Calu3 (cell line): ENCODE results near the gene ACSM2A. TPM values are rescaled to one million over a fixed set of nuclear protein-coding genes. Genes with fewer than 3 reads are reported as not detected.
"Not testable (repeated sequence)": the region's sequence is repeated elsewhere in the genome, so short reads cannot be mapped to it uniquely, and the experiment has no call there.

Experiments
- BruUV-seq: library from RNA; stranded (reverse); fragments of 400-500 nt; replicated peaks from 2 replicates; lab custom pipeline; 2021; lab: Mats Ljungman, UMichigan
- CTCF ChIA-PET: fragments of 300-600 bp; sonication (Branson Sonifier 250); formaldehyde crosslinking; loops from one replicate; lab custom pipeline; 2022; ENCODE audit warnings: antibody characterized with exemption; lab: Charles Lee
- DNase-seq: peaks from one replicate; pipeline ENCODE4 v3.0.0; 2022
- H3K27ac Mint-ChIP-seq: one replicate; pipeline ENCODE4 v1.8.0; 2022; ENCODE audit warnings: mixed read lengths; ENCODE audit not compliant: unreplicated experiment
- H3K27me3 Mint-ChIP-seq: one replicate; pipeline ENCODE4 v1.8.0; 2022; ENCODE audit warnings: mixed read lengths; ENCODE audit not compliant: unreplicated experiment
- H3K36me3 Mint-ChIP-seq: one replicate; pipeline ENCODE4 v1.8.0; 2022; ENCODE audit warnings: mild to moderate bottlenecking, moderate library complexity, mixed read lengths; ENCODE audit not compliant: insufficient read depth, unreplicated experiment
- H3K4me1 Mint-ChIP-seq: one replicate; pipeline ENCODE4 v1.8.0; 2022; ENCODE audit warnings: mild to moderate bottlenecking, low read depth, mixed read lengths; ENCODE audit not compliant: unreplicated experiment
- H3K4me3 Mint-ChIP-seq: one replicate; pipeline ENCODE4 v1.8.0; 2022; ENCODE audit warnings: mild to moderate bottlenecking, low read depth, moderate library complexity, mixed read lengths; ENCODE audit not compliant: unreplicated experiment
- H3K9me3 Mint-ChIP-seq: one replicate; pipeline ENCODE4 v1.8.0; 2022; ENCODE audit warnings: low read depth, mixed read lengths; ENCODE audit not compliant: unreplicated experiment
- CTCF ChIP-seq: fragments of 200-600 bp; IDR thresholded peaks from one replicate; pipeline ENCODE4 v1.8.0; 2022; ENCODE audit warnings: antibody characterized with exemption; ENCODE audit not compliant: unreplicated experiment
- intact Hi-C: fragments of 100-400 bp; cut with micrococcal nuclease; formaldehyde crosslinking; loops from one replicate; pipeline ENCODE4 v1.10.0; 2022; ENCODE audit not compliant: unreplicated experiment
- total RNA-seq: library from RNA; stranded (reverse); gene quantifications from 2 replicates; pipeline ENCODE4 v1.2.3, GENCODE V29; 2022

The ACSM2A gene
- total RNA-seq, 1 experiment from 2014 or later = not detected

GRCh38 chr16:20477188-20477744, 25.9 kb downstream of the ACSM2A start:
- H3K27ac Mint-ChIP-seq, H3K36me3 Mint-ChIP-seq, H3K9me3 Mint-ChIP-seq, DNase-seq, BruUV-seq, CTCF ChIA-PET, intact Hi-C loops, H3K4me1 Mint-ChIP-seq, H3K4me3 Mint-ChIP-seq: not testable (repeated sequence)
- H3K27me3 Mint-ChIP-seq = peaks cover 21% of the 10 kb centered on the region

GRCh38 chr16:20483989-20484388, 32.7 kb downstream of the ACSM2A start:
- H3K27ac Mint-ChIP-seq, CTCF ChIA-PET, BruUV-seq, DNase-seq, H3K9me3 Mint-ChIP-seq, intact Hi-C loops, H3K4me1 Mint-ChIP-seq, H3K36me3 Mint-ChIP-seq, H3K4me3 Mint-ChIP-seq: not testable (repeated sequence)
- H3K27me3 Mint-ChIP-seq = peaks cover 30% of the 10 kb centered on the region

DNA sequence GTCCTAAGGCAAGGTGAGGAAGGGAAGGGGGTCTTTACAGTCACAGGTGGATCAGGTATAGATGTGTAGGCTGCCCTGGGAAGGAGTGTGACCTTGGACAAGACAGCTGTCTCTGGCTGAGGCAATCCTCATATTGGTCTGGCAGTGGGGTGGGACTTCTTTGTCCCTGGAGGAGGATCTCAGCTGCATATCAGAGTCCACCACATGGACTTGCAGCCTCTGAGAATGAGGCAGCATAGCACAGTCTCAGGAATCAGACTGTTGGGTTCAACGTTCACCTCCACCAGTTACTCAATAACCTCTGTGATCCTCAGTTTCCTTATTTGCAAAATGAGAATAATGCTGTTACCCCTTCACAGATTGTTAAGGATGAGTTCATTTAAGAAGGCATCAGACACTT, 33.4 kb downstream of the ACSM2A start:
- no peaks in the 10 kb centered on the region for H3K4me1 Mint-ChIP-seq
- intact Hi-C loops = no loop called here
- no peaks in the 10 kb centered on the region for H3K9me3 Mint-ChIP-seq
- no peak for DNase-seq
- no TSS peak for BruUV-seq
- H3K27ac Mint-ChIP-seq = no peak overlapping the region
- H3K27me3 Mint-ChIP-seq = peaks cover 22% of the 10 kb centered on the region
- no peak overlapping the region for H3K4me3 Mint-ChIP-seq
- CTCF ChIA-PET = no interaction called here
- no peak for TF ChIP-seq CTCF
- no peaks in the 10 kb centered on the region for H3K36me3 Mint-ChIP-seq

DNA sequence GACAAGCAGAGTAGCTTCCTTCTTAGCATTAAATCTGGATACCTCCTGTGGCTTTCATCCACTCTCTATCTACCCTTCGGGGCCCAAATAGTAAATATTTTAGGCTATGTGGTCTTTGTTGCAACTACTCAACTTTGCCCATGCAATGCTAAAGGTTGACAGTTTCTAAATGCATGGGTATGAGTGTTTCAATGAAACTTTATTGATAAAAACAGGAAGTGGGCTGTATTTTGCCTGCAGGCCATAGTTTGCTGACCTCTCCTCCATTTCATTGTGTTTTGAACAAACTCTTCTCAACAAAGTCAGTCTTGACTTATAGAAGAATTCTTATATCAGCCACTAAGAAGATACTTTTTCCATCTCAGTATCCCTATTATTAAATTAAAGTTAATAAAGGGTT, 34.1 kb downstream of the ACSM2A start:
- no peak overlapping the region for H3K27ac Mint-ChIP-seq
- CTCF ChIA-PET = no interaction called here
- BruUV-seq = no TSS peak
- DNase-seq = no peak
- TF ChIP-seq CTCF = no peak
- no peak overlapping the region for H3K4me3 Mint-ChIP-seq
- H3K9me3 Mint-ChIP-seq = no peaks in the 10 kb centered on the region
- no peaks in the 10 kb centered on the region for H3K4me1 Mint-ChIP-seq
- H3K36me3 Mint-ChIP-seq = no peaks in the 10 kb centered on the region
- intact Hi-C loops = no loop called here
- peaks cover 18% of the 10 kb centered on the region for H3K27me3 Mint-ChIP-seq

DNA sequence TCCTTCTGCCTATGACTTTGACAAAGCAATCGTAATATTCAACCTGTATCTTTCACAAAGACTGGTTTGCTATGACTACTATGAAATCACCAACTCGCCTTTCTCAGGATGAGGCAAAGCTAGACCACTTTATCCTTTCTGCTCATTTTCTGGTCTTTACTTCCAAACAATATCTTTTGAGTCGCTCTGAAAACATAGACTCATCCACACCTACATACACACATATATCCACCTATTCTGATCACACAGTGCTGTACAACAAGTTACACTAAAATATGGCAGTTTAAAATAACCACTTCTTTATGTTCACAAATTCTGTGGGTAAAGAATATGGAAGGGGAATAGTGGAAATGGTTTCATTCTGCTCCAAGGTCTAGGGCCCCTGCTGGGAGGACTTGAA, 39.7 kb downstream of the ACSM2A start:
- BruUV-seq, DNase-seq, H3K4me3 Mint-ChIP-seq, CTCF ChIA-PET, H3K4me1 Mint-ChIP-seq, H3K27ac Mint-ChIP-seq, H3K9me3 Mint-ChIP-seq, intact Hi-C loops, H3K36me3 Mint-ChIP-seq: not testable (repeated sequence)
- H3K27me3 Mint-ChIP-seq = peaks cover 18% of the 10 kb centered on the region

- not testable (repeated sequence) for H3K4me3 Mint-ChIP-seq, H3K9me3 Mint-ChIP-seq, H3K4me1 Mint-ChIP-seq
These were observed 40.1 kb downstream of the ACSM2A start for GRCh38 chr16:20491448-20491847.

More at GRCh38 chr16:20491448-20491847, 40.1 kb downstream of the ACSM2A start:
- CTCF ChIA-PET, intact Hi-C loops, DNase-seq, H3K27ac Mint-ChIP-seq, H3K36me3 Mint-ChIP-seq, BruUV-seq: not testable (repeated sequence)
- peaks cover 13% of the 10 kb centered on the region for H3K27me3 Mint-ChIP-seq
